Prostate gland (tissue), 2 donors: ENCODE data around the gene PTPN1.

Experiments
- CTCF ChIP-seq, 4 experiments: fragments of 200-600 bp in 2 of 4; fragments of 450-650 bp in 2 of 4; sonication (generic) in 2 of 4; IDR thresholded peaks; 1 replicate in 3 of 4; 2 replicates in 1 of 4; pipeline ENCODE4 v1.5.1; 2016 to 2019; ENCODE audit warnings: antibody characterized with exemption in 4 of 4, mild to moderate bottlenecking in 2 of 4, moderate library complexity in 2 of 4
- POLR2A ChIP-seq: fragments of 450-650 bp; IDR thresholded peaks from one replicate; pipeline ENCODE4 v1.6.1; 2016; ENCODE audit warnings: antibody characterized with exemption, mild to moderate bottlenecking

GRCh38 chr20:50475681-50476292, 34.4 kb upstream of the PTPN1 start:
- TF ChIP-seq CTCF (IDR thresholded peaks at IDR 0.05) (no peak), POLR2A (no peak)
